ENCODE results near the gene KDM5A. TPM values are rescaled to one million over a fixed set of nuclear protein-coding genes. Genes with fewer than 3 reads are reported as not detected.
"Not testable (repeated sequence)": the region's sequence is repeated elsewhere in the genome, so short reads cannot be mapped to it uniquely, and the experiment has no call there.

Gene KDM5A
- polyA plus RNA-seq, 1 donor (not counting 4 experiments of a cell fraction or from before 2014, with no cell fraction given) = 14.5 TPM

DNA sequence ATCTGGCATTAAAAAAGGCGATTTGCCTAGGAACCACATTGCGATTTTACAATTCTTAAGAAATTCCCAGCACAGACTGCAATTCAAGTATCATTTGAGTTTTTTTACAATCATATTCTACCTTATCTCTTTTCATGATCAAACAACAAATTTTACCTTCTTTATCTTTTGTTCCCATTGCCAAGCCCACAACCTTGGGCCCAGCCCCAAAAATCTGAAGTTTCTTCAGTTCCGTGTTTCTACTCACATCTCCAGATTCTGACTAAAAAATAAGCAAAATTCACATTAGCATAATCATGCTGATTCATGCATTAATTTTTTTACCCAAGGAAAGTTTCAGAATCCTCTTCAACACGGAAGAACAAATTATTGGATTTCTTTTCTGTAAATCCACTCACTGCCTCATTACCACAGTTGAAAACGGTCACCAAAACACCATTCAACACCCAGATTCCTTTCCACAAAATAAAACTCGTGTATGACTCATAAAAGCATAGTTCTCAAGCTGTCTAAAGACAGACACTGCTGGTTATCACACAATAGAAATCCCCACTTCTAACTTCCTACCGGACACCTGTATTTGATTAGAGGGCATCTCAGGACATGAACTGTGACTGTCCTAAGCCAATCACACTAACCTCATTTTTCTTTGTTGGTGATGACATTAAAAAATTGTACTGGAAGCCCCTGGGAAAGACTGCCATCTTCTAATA is 32.7 kb downstream of the KDM5A start:
- Histone ChIP-seq H3K4me2 (ENCODE audit: control insufficient read depth, extremely low read depth, insufficient read depth, low read depth, low read length) (no peak overlapping the region), H3K9ac (ENCODE audit: control insufficient read depth, extremely low read depth, insufficient read depth, low read length) (no peak overlapping the region), H3K36me3 (ENCODE audit: control insufficient read depth in 2 of 2, extremely low read depth in 1 of 2, insufficient read depth in 2 of 2, low read length in 2 of 2) (peaks cover 12 to 18% of the 10 kb centered on the region in 2 experiments), H3K4me1 (ENCODE audit: control insufficient read depth, extremely low read depth, insufficient read depth, low read length) (no peaks in the 10 kb centered on the region), H3K4me3 (ENCODE audit: control insufficient read depth in 2 of 3, extremely low read depth in 1 of 3, insufficient read depth in 2 of 3, low read depth in 1 of 3, low read length in 3 of 3) (no peak overlapping the region), H3K27me3 (ENCODE audit: control insufficient read depth, extremely low read depth, insufficient read depth, low read length) (no peaks in the 10 kb centered on the region), H3K79me2 (ENCODE audit: control insufficient read depth, insufficient read depth, low read length) (no peaks in the 10 kb centered on the region), H3K9me3 (ENCODE audit: control insufficient read depth, low read depth, low read length) (no peaks in the 10 kb centered on the region), H3K27ac (ENCODE audit: control insufficient read depth, insufficient read depth, low read length) (no peak overlapping the region), H2AFZ (ENCODE audit: control insufficient read depth, low read length) (no peak overlapping the region), H4K20me1 (ENCODE audit: control insufficient read depth, extremely low read depth, insufficient read depth, low read length) (no peaks in the 10 kb centered on the region), H3K9me1 (ENCODE audit: control insufficient read depth, extremely low read depth, insufficient read depth, low read length) (no peaks in the 10 kb centered on the region)
- no peak for FAIRE-seq
- no peak for DNase-seq (ENCODE audit: low read depth, low spot score)
- no peak for TF ChIP-seq EZH2 (IDR thresholded peaks at IDR 0.05; ENCODE audit: low read length)
- TF ChIP-seq, protein P1, sequence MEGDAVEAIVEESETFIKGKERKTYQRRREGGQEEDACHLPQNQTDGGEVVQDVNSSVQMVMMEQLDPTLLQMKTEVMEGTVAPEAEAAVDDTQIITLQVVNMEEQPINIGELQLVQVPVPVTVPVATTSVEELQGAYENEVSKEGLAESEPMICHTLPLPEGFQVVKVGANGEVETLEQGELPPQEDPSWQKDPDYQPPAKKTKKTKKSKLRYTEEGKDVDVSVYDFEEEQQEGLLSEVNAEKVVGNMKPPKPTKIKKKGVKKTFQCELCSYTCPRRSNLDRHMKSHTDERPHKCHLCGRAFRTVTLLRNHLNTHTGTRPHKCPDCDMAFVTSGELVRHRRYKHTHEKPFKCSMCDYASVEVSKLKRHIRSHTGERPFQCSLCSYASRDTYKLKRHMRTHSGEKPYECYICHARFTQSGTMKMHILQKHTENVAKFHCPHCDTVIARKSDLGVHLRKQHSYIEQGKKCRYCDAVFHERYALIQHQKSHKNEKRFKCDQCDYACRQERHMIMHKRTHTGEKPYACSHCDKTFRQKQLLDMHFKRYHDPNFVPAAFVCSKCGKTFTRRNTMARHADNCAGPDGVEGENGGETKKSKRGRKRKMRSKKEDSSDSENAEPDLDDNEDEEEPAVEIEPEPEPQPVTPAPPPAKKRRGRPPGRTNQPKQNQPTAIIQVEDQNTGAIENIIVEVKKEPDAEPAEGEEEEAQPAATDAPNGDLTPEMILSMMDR (optimal IDR thresholded peaks at IDR 0.05 in 1 of 3, IDR thresholded peaks at IDR 0.05 in 1 of 3, conservative IDR thresholded peaks at IDR 0.05 in 1 of 3; ENCODE audit: extremely low read depth in 1 of 3, insufficient read depth in 2 of 3, low read length in 3 of 3) = no peak
- dilution Hi-C loops (cut with MboI; ENCODE audit: extremely low pct_ligation_motif_present, low sequenced_read_pairs) = no loop called here

DNA sequence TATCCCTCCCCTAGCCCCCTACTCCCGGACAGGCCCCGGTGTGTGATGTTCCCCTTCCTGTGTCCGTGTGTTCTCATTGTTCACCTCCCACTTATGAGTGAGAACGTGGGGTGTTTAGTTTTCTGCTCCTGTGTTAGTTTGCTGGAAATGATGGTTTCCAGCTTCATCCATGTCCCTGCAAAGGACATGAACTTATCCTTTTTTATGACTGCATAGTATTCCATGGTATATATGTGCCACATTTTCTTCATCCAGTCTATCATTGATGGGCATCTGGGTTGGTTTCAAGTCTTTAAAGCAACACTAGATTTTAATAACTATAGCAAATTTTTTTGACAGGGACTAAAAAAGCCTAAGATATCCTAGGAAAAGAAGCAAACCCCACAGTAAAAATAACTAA is 37.9 kb downstream of the KDM5A start:
- H3K79me2 ChIP-seq (ENCODE audit: control insufficient read depth, insufficient read depth, low read length); dilution Hi-C loops (cut with MboI; ENCODE audit: extremely low pct_ligation_motif_present, low sequenced_read_pairs); FAIRE-seq; H3K9me3 ChIP-seq (ENCODE audit: control insufficient read depth, low read depth, low read length); DNase-seq (ENCODE audit: low read depth, low spot score); H2AFZ ChIP-seq (ENCODE audit: control insufficient read depth, low read length); H3K9ac ChIP-seq (ENCODE audit: control insufficient read depth, extremely low read depth, insufficient read depth, low read length); H3K9me1 ChIP-seq (ENCODE audit: control insufficient read depth, extremely low read depth, insufficient read depth, low read length); H3K27ac ChIP-seq (ENCODE audit: control insufficient read depth, insufficient read depth, low read length); H3K27me3 ChIP-seq (ENCODE audit: control insufficient read depth, extremely low read depth, insufficient read depth, low read length); H3K4me2 ChIP-seq (ENCODE audit: control insufficient read depth, extremely low read depth, insufficient read depth, low read depth, low read length); H4K20me1 ChIP-seq (ENCODE audit: control insufficient read depth, extremely low read depth, insufficient read depth, low read length); H3K4me3 ChIP-seq (ENCODE audit: control insufficient read depth in 2 of 3, extremely low read depth in 1 of 3, insufficient read depth in 2 of 3, low read depth in 1 of 3, low read length in 3 of 3); H3K4me1 ChIP-seq (ENCODE audit: control insufficient read depth, extremely low read depth, insufficient read depth, low read length): not testable (repeated sequence)
- peaks cover 6 to 16% of the 10 kb centered on the region in 2 experiments for H3K36me3 ChIP-seq (ENCODE audit: control insufficient read depth in 2 of 2, extremely low read depth in 1 of 2, insufficient read depth in 2 of 2, low read length in 2 of 2)

DNA sequence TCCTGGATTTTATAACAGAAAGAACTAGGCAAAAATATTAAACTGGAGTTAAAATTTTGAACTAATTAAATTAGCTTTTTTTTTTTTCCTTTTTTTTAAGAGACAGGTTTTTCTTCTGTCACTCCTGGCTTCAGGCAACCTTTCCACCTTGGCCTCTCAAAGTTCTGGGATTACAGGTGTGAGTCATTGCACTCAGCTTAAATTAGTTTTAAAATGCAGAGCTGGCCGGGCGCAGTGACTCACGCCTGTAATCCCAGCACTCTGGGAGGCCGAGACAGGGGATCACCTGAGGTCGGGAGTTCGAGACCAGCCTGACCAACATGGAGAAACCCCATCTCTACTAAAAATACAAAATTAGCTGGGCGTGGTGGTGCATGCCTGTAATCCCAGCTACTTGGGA is 39.5 kb downstream of the KDM5A start:
- H3K36me3 ChIP-seq (ENCODE audit: control insufficient read depth in 2 of 2, extremely low read depth in 1 of 2, insufficient read depth in 2 of 2, low read length in 2 of 2) = peaks cover 3 to 14% of the 10 kb centered on the region in 2 experiments
- H4K20me1 ChIP-seq (ENCODE audit: control insufficient read depth, extremely low read depth, insufficient read depth, low read length); H3K9ac ChIP-seq (ENCODE audit: control insufficient read depth, extremely low read depth, insufficient read depth, low read length); H3K9me1 ChIP-seq (ENCODE audit: control insufficient read depth, extremely low read depth, insufficient read depth, low read length); dilution Hi-C loops (cut with MboI; ENCODE audit: extremely low pct_ligation_motif_present, low sequenced_read_pairs); H3K27ac ChIP-seq (ENCODE audit: control insufficient read depth, insufficient read depth, low read length); H3K4me2 ChIP-seq (ENCODE audit: control insufficient read depth, extremely low read depth, insufficient read depth, low read depth, low read length); H3K9me3 ChIP-seq (ENCODE audit: control insufficient read depth, low read depth, low read length); DNase-seq (ENCODE audit: low read depth, low spot score); H2AFZ ChIP-seq (ENCODE audit: control insufficient read depth, low read length); FAIRE-seq; H3K4me1 ChIP-seq (ENCODE audit: control insufficient read depth, extremely low read depth, insufficient read depth, low read length); H3K27me3 ChIP-seq (ENCODE audit: control insufficient read depth, extremely low read depth, insufficient read depth, low read length); H3K4me3 ChIP-seq (ENCODE audit: control insufficient read depth in 2 of 3, extremely low read depth in 1 of 3, insufficient read depth in 2 of 3, low read depth in 1 of 3, low read length in 3 of 3); H3K79me2 ChIP-seq (ENCODE audit: control insufficient read depth, insufficient read depth, low read length): not testable (repeated sequence)

DNA sequence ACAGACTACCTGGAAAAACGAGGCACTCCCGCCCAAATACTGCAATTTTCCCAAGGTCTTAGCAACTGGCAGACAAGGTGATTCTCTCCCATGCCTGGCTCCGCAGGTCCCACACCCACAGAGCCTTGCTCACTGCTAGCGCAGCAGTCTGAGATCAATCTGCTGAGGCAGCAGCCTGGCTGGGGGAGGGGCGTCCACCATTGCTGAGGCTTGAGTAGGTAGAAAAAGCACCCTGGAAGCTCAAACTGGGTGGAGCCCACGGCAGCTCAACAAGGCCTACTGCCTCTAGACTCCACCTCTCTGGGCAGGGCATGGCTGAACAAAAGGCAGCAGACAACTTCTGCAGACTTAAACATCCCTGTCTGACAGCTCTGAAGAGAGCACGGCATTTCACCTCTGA is 46.1 kb downstream of the KDM5A start:
- H2AFZ ChIP-seq (ENCODE audit: control insufficient read depth, low read length); H4K20me1 ChIP-seq (ENCODE audit: control insufficient read depth, extremely low read depth, insufficient read depth, low read length); FAIRE-seq: not testable (repeated sequence)

More for the DNA sequence above, 46.1 kb downstream of the KDM5A start:
- H3K79me2 ChIP-seq (ENCODE audit: control insufficient read depth, insufficient read depth, low read length); H3K4me2 ChIP-seq (ENCODE audit: control insufficient read depth, extremely low read depth, insufficient read depth, low read depth, low read length); H3K4me3 ChIP-seq (ENCODE audit: control insufficient read depth in 2 of 3, extremely low read depth in 1 of 3, insufficient read depth in 2 of 3, low read depth in 1 of 3, low read length in 3 of 3); DNase-seq (ENCODE audit: low read depth, low spot score); H3K9me3 ChIP-seq (ENCODE audit: control insufficient read depth, low read depth, low read length); H3K27me3 ChIP-seq (ENCODE audit: control insufficient read depth, extremely low read depth, insufficient read depth, low read length); H3K4me1 ChIP-seq (ENCODE audit: control insufficient read depth, extremely low read depth, insufficient read depth, low read length); H3K9me1 ChIP-seq (ENCODE audit: control insufficient read depth, extremely low read depth, insufficient read depth, low read length); H3K36me3 ChIP-seq (ENCODE audit: control insufficient read depth in 2 of 2, extremely low read depth in 1 of 2, insufficient read depth in 2 of 2, low read length in 2 of 2); dilution Hi-C loops (cut with MboI; ENCODE audit: extremely low pct_ligation_motif_present, low sequenced_read_pairs); H3K27ac ChIP-seq (ENCODE audit: control insufficient read depth, insufficient read depth, low read length); H3K9ac ChIP-seq (ENCODE audit: control insufficient read depth, extremely low read depth, insufficient read depth, low read length): not testable (repeated sequence)

All from keratinocyte (primary cell).